Keratinocyte (primary cell): Measurements from ENCODE around the gene EHBP1. TPM values are rescaled to one million over a fixed set of nuclear protein-coding genes. Genes with fewer than 3 reads are reported as not detected.
A peak's percentile ranks its signal among the peaks of the same experiment; 100 is the strongest.

ENCODE experiments used
- DNase-seq: peaks from one replicate; pipeline ENCODE4 v3.0.0-alpha.2; 2011; ENCODE audit warnings: low read depth, missing footprints, low spot score
- FAIRE-seq: peaks from 2 replicates; lab custom pipeline; 2011; peaks lifted over from hg19 to GRCh38; lab: Jason Lieb, UNC
- H2AFZ ChIP-seq: 2 replicates; pipeline ENCODE4 v1.6.0; 2012; ENCODE audit warnings: low read length, control low read depth, inconsistent platforms; ENCODE audit not compliant: control insufficient read depth
- H3K27ac ChIP-seq: 2 replicates; pipeline ENCODE4 v1.5.1; 2011; ENCODE audit warnings: low read length; ENCODE audit not compliant: control insufficient read depth, insufficient read depth
- H3K27me3 ChIP-seq: 3 replicates; pipeline ENCODE4 v1.6.0; 2011; ENCODE audit warnings: low read length; ENCODE audit not compliant: control insufficient read depth, insufficient read depth; ENCODE audit errors: extremely low read depth
- H3K36me3 ChIP-seq, 2 experiments: 2 replicates in 1 of 2; 3 replicates in 1 of 2; pipeline ENCODE4 v1.5.1; 2011; ENCODE audit warnings: low read length in 2 of 2, mild to moderate bottlenecking in 1 of 2; ENCODE audit not compliant: control insufficient read depth in 2 of 2, insufficient read depth in 2 of 2; ENCODE audit errors: extremely low read depth in 1 of 2
- H3K4me1 ChIP-seq: 3 replicates; pipeline ENCODE4 v1.5.1; 2011; ENCODE audit warnings: low read length; ENCODE audit not compliant: control insufficient read depth, insufficient read depth; ENCODE audit errors: extremely low read depth
- H3K4me2 ChIP-seq: 3 replicates; pipeline ENCODE4 v1.6.0; 2011; ENCODE audit warnings: low read depth, low read length; ENCODE audit not compliant: control insufficient read depth, insufficient read depth; ENCODE audit errors: extremely low read depth
- H3K4me3 ChIP-seq, 3 experiments: fragments of 200-600 bp in 1 of 3; sonication (generic) in 1 of 3; 2 replicates in 2 of 3; 3 replicates in 1 of 3; pipeline ENCODE4 v1.5.1; 2011 to 2016; ENCODE audit warnings: low read length in 3 of 3, mild to moderate bottlenecking in 3 of 3, control low read depth in 2 of 3, inconsistent platforms in 1 of 3, low read depth in 1 of 3, mixed read lengths in 1 of 3, mixed run types in 1 of 3, moderate library complexity in 1 of 3; ENCODE audit not compliant: control insufficient read depth in 2 of 3, insufficient read depth in 2 of 3; ENCODE audit errors: extremely low read depth in 1 of 3
- H3K79me2 ChIP-seq: 2 replicates; pipeline ENCODE4 v1.6.0; 2012; ENCODE audit warnings: low read length; ENCODE audit not compliant: control insufficient read depth, insufficient read depth
- H3K9ac ChIP-seq: 3 replicates; pipeline ENCODE4 v1.6.0; 2011; ENCODE audit warnings: low read length; ENCODE audit not compliant: control insufficient read depth, insufficient read depth; ENCODE audit errors: extremely low read depth
- H3K9me1 ChIP-seq: 3 replicates; pipeline ENCODE4 v1.6.0; 2011; ENCODE audit warnings: low read length; ENCODE audit not compliant: control insufficient read depth, insufficient read depth; ENCODE audit errors: extremely low read depth
- H3K9me3 ChIP-seq: 2 replicates; pipeline ENCODE4 v1.5.1; 2012; ENCODE audit warnings: low read depth, low read length; ENCODE audit not compliant: control insufficient read depth
- H4K20me1 ChIP-seq: 3 replicates; pipeline ENCODE4 v1.6.0; 2011; ENCODE audit warnings: low read length; ENCODE audit not compliant: control insufficient read depth, insufficient read depth; ENCODE audit errors: extremely low read depth
- CTCF ChIP-seq, 3 experiments: IDR thresholded peaks in 1 of 3; conservative IDR thresholded peaks in 1 of 3; optimal IDR thresholded peaks in 1 of 3; 2 replicates in 2 of 3; 3 replicates in 1 of 3; pipeline versions ENCODE3 to v1.5.1; 2011; ENCODE audit warnings: low read length in 3 of 3, mild to moderate bottlenecking in 3 of 3, moderate library complexity in 2 of 3, control low read depth in 1 of 3, inconsistent platforms in 1 of 3; ENCODE audit not compliant: insufficient read depth in 2 of 3; ENCODE audit errors: extremely low read depth in 1 of 3
- EZH2 ChIP-seq: IDR thresholded peaks from one replicate; pipeline ENCODE4 v1.6.1; 2012; ENCODE audit warnings: inconsistent platforms, mild to moderate bottlenecking, low read length, moderate library complexity
- dilution Hi-C: fragments of 300-500 bp; cut with MboI; formaldehyde crosslinking; loops from one replicate; pipeline ENCODE4 v1.7.0; 2020; ENCODE audit warnings: low sequenced_read_pairs; ENCODE audit not compliant: extremely low pct_ligation_motif_present
- polyA plus RNA-seq, 5 experiments: library from polyadenylated mRNA; depleted of rRNA in 3 of 5; stranded (reverse) in 3 of 5; stranded (forward) in 1 of 5; unstranded in 1 of 5; fragments of >200 nt; gene quantifications; 1 replicate in 1 of 5; 2 replicates in 3 of 5; 3 replicates in 1 of 5; pipeline versions ENCODE4 v1.2.1 to v1.2.3, GENCODE V29; 2011 to 2012; ENCODE audit warnings: missing spikeins in 2 of 5, low read depth in 1 of 5, low replicate concordance in 1 of 5

Gene EHBP1
- polyA plus RNA-seq, 1 donor (not counting 4 experiments of a cell fraction or from before 2014, with no cell fraction given), result 59.0 TPM

DNA sequence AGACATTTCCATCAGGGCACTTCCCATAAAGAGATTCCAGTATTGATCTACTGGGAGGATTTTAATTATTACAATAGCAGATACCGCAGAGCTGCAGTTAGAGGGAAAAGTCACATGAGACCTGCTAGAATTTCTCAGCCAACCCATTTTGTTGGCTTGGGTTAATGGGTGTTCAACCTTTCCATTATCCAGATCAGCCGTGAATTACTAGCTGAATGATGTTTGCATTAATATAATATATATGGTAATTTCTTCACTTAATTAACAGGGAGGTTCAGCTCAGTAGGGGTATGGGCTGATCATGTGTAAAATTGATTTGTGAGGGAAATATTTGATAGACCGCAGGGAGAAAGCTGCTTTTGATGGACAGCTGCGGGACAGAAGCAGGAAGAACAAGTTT lies 288.7 kb downstream of the EHBP1 start:
- dilution Hi-C loops, result no loop called here
- Histone ChIP-seq H4K20me1 (no peaks in the 10 kb centered on the region), H3K4me2 (peak overlapping the region; percentile 43), H3K36me3 (peaks cover 2% of the 10 kb centered on the region in 2 experiments), H3K9me1 (no peaks in the 10 kb centered on the region), H3K79me2 (no peaks in the 10 kb centered on the region), H3K9me3 (no peaks in the 10 kb centered on the region), H3K4me3 (no peak overlapping the region), H3K9ac (no peak overlapping the region), H3K4me1 (peaks cover 19% of the 10 kb centered on the region), H3K27me3 (no peaks in the 10 kb centered on the region), H3K27ac (no peak overlapping the region), H2AFZ (no peak overlapping the region)
- FAIRE-seq (no peak), DNase-seq (no peak)
- TF ChIP-seq EZH2, result no peak
- TF ChIP-seq CTCF (optimal IDR thresholded peaks at IDR 0.05 in 1 of 3, IDR thresholded peaks at IDR 0.05 in 1 of 3, conservative IDR thresholded peaks at IDR 0.05 in 1 of 3; ENCODE audit: extremely low read depth in 1 of 3, insufficient read depth in 2 of 3, low read length in 3 of 3), result no peak

DNA sequence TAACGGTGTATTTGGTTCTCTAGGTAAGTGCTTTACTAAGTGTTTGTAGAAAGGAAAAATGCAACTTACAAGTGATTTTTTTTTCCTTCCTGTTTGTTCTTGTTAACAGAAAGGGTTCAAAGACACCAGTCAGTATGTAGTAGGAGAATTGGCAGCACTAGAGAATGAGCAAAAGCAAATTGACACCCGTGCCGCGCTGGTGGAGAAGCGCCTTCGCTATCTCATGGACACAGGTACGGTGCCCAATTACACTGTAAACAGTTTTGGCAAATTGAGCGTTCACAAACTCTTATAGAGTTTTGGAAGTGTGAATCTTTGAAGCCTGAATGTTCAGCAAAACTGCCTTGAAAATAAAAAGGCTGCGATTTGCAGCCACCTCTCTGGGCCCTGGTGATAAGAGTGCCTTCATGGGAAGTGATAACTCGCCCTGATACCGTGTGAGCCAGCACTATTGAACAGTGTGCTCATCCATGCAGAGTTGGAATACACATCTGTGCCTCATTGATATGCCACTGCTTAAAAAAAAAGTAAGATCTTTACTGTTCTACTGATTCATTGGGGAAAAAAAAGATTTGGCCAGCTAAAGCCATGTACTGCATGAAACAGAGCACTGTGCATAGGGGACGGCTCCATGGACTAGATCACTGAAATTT lies 291.1 kb downstream of the EHBP1 start:
- Histone ChIP-seq H3K36me3 (peaks cover 2 to 6% of the 10 kb centered on the region in 2 experiments), H3K9me3 (no peaks in the 10 kb centered on the region), H3K4me2 (no peak overlapping the region), H3K9ac (no peak overlapping the region), H3K79me2 (no peaks in the 10 kb centered on the region), H3K9me1 (no peaks in the 10 kb centered on the region), H3K27me3 (no peaks in the 10 kb centered on the region), H2AFZ (no peak overlapping the region), H3K4me3 (no peak overlapping the region), H4K20me1 (no peaks in the 10 kb centered on the region), H3K4me1 (peaks cover 29% of the 10 kb centered on the region), H3K27ac (no peak overlapping the region)
- TF ChIP-seq CTCF (optimal IDR thresholded peaks at IDR 0.05 in 1 of 3, IDR thresholded peaks at IDR 0.05 in 1 of 3, conservative IDR thresholded peaks at IDR 0.05 in 1 of 3; ENCODE audit: extremely low read depth in 1 of 3, insufficient read depth in 2 of 3, low read length in 3 of 3), result no peak
- TF ChIP-seq EZH2, result no peak
- DNase-seq (no peak), FAIRE-seq (no peak)
- dilution Hi-C loops, result no loop called here
